GM12891 (cell line): ENCODE measurements around the gene BAK1.

Experiments
- PAX5 ChIP-seq: IDR thresholded peaks from 2 replicates; pipeline ENCODE4 v1.6.1; 2011; ENCODE audit warnings: low read length, moderate library complexity, mild to moderate bottlenecking; ENCODE audit not compliant: insufficient read depth, severe bottlenecking
- POLR2A ChIP-seq: IDR thresholded peaks from 2 replicates; pipeline ENCODE4 v1.6.1; 2011; ENCODE audit warnings: low read depth, low read length, control low read depth
- POLR2AphosphoS5 ChIP-seq: IDR thresholded peaks from 2 replicates; pipeline ENCODE4 v1.6.1; 2011; ENCODE audit warnings: low read depth, low read length, control low read depth
- POU2F2 ChIP-seq: IDR thresholded peaks from 2 replicates; pipeline ENCODE4 v1.6.1; 2011; ENCODE audit warnings: low read depth, mild to moderate bottlenecking, control low read depth, low read length, moderate library complexity
- SPI1 ChIP-seq: IDR thresholded peaks from 2 replicates; pipeline ENCODE4 v1.6.1; 2011; ENCODE audit warnings: low read depth, low read length, control low read depth
- TAF1 ChIP-seq: IDR thresholded peaks from 2 replicates; pipeline ENCODE4 v1.6.1; 2011; ENCODE audit warnings: low read depth, low read length, control low read depth

DNA sequence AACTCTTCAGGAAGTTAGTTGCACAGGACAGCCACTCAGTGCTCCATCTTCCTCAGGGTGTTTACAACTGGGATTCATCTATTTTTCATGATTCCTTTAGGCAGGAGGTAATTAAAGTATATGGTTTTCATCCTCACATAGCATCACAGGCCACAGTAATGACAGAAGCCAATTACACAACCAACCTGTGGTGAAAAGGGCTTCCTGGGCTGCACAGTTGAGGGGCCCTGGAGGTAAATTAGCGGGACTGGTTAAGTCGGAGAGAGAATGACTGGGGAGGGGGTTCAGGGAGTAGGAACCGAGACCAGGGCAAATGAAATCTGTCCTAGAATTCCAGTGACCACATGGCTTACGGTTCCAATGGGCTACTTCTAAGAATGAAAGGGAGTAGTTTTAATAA lies 37.0 kb downstream of the BAK1 start:
- TF ChIP-seq POLR2A = no peak
- TF ChIP-seq POLR2AphosphoS5 = no peak
- no peak for TF ChIP-seq PAX5
- no peak for TF ChIP-seq SPI1
- TF ChIP-seq TAF1 = no peak
- no peak for TF ChIP-seq POU2F2
